Measurements from ENCODE around the gene SSBP2. TPM values are rescaled to one million over a fixed set of nuclear protein-coding genes. Genes with fewer than 3 reads are reported as not detected.

Gene SSBP2
- total and polyA plus RNA-seq, 2 donors (not counting 3 experiments of a cell fraction or from before 2014, with no cell fraction given), result 9.6 to 11.5 TPM

DNA sequence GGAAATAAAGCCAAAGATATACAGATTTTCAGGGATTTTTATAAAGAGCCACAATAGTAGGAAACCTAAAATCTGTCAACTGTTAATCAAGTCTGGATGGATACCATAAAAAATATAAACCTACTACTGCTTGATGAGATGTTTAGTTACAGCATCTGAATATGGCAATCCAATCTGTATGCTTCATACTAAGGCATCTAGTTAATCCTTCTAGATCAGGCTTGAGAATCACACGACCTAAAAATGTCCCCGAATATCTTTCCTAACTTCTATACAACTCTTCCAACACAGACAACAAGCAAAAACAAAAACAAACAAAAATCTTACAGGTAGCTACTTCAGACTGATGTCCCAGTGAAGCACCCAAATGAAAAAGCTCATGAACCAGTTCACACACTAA lies 29.8 kb downstream of the SSBP2 start:
- ChIA-PET CTCF (no interaction called here), POLR2A (no interaction called here)
- dilution Hi-C loops (cut with MboI; ENCODE audit: extremely low pct_ligation_motif_present, low sequenced_read_pairs) (no loop called here), intact Hi-C loops (cut with micrococcal nuclease) (no loop called here)
- Histone ChIP-seq H3K4me1 (ENCODE audit: control insufficient read depth, extremely low read depth, insufficient read depth, low read length) (peaks cover 10% of the 10 kb centered on the region), H3K36me3 (ENCODE audit: control insufficient read depth in 2 of 2, extremely low read depth in 1 of 2, insufficient read depth in 2 of 2, low read length in 2 of 2) (no peaks in the 10 kb centered on the region), H3K79me2 (ENCODE audit: control insufficient read depth, insufficient read depth, low read length) (no peaks in the 10 kb centered on the region), H3K4me3 (replicated peaks in 1 of 3; ENCODE audit: insufficient read depth in 1 of 3, low read depth in 1 of 3, low read length in 3 of 3) (no peak overlapping the region), H3K9ac (replicated peaks; ENCODE audit: extremely low read depth, insufficient read depth, low read length) (no peak overlapping the region), H2AFZ (ENCODE audit: low read depth, low read length) (no peak overlapping the region), H3K27ac (ENCODE audit: insufficient read depth, low read depth, low read length) (no peak overlapping the region), H3K4me2 (ENCODE audit: insufficient read depth, low read length) (no peak overlapping the region), H3K27me3 (ENCODE audit: control insufficient read depth in 2 of 2, insufficient read depth in 2 of 2, low read length in 2 of 2) (no peaks in the 10 kb centered on the region), H3K9me3 (replicated peaks; ENCODE audit: control insufficient read depth, insufficient read depth, low read length) (no peaks in the 10 kb centered on the region), H3K9me1 (replicated peaks; ENCODE audit: control insufficient read depth, extremely low read depth, insufficient read depth, low read length) (no peaks in the 10 kb centered on the region), H4K20me1 (replicated peaks; ENCODE audit: control insufficient read depth, extremely low read depth, insufficient read depth, low read length) (no peaks in the 10 kb centered on the region)
- DNase-seq (ENCODE audit: low read depth, low spot score) (no peak), FAIRE-seq (no peak)
- BruUV-seq (replicated peaks), result no TSS peak
- TF ChIP-seq EZH2 (IDR thresholded peaks at IDR 0.05; ENCODE audit: borderline replicate concordance, low read depth, low read length, severe bottlenecking) (no peak), FOS (IDR thresholded peaks at IDR 0.05; ENCODE audit: borderline replicate concordance, insufficient read depth, low read length) (no peak), GATA2 (IDR thresholded peaks at IDR 0.05; ENCODE audit: insufficient read depth, insufficient read length, low read depth, low read length) (no peak), MYC (IDR thresholded peaks at IDR 0.05; ENCODE audit: low read depth, low read length) (no peak)
- TF ChIP-seq, protein P1, sequence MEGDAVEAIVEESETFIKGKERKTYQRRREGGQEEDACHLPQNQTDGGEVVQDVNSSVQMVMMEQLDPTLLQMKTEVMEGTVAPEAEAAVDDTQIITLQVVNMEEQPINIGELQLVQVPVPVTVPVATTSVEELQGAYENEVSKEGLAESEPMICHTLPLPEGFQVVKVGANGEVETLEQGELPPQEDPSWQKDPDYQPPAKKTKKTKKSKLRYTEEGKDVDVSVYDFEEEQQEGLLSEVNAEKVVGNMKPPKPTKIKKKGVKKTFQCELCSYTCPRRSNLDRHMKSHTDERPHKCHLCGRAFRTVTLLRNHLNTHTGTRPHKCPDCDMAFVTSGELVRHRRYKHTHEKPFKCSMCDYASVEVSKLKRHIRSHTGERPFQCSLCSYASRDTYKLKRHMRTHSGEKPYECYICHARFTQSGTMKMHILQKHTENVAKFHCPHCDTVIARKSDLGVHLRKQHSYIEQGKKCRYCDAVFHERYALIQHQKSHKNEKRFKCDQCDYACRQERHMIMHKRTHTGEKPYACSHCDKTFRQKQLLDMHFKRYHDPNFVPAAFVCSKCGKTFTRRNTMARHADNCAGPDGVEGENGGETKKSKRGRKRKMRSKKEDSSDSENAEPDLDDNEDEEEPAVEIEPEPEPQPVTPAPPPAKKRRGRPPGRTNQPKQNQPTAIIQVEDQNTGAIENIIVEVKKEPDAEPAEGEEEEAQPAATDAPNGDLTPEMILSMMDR (IDR thresholded peaks at IDR 0.05; ENCODE audit: extremely low read depth in 1 of 2, insufficient read depth in 1 of 2, low read depth in 1 of 2, low read length in 2 of 2), result no peak

DNA sequence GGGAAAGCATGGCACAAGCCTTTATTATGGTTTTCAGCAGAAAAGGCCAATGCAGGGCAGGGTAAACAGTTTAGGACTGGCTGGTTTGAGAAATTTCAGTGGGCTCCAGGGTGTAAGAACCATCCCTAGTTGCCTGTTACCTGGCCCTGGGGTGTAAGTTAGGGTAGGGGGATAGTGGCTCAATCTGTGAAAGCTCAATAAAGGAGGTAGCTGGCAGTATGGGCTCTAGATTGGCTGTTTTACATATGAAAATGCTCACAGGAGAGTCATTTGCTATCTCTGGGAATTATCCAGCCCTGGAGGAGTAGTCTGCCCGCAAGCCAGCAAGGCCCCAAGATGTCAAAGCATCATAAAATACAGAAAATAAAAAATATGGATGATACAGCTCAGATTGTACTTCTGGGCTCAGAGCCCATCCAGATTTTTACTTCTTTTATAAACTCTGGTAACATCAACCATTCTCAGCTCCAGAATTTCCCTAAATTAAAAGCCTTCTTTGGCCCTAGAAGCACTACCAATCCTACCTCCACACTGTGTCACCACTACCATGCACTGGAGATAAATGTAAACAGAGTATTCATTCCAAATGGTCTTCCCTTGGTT lies 31.1 kb downstream of the SSBP2 start:
- no peaks in the 10 kb centered on the region for H4K20me1 ChIP-seq (replicated peaks; ENCODE audit: control insufficient read depth, extremely low read depth, insufficient read depth, low read length)
- H3K4me2 ChIP-seq (ENCODE audit: insufficient read depth, low read length), result no peak overlapping the region
- ChIA-PET CTCF (interaction anchor here (0.6 kb wide), 1 partner anchor 87 kb away, joined by 4 read pairs; no protein-coding TSS in a partner anchor), POLR2A (no interaction called here)
- FAIRE-seq (no peak), DNase-seq (ENCODE audit: low read depth, low spot score) (no peak)
- no peaks in the 10 kb centered on the region for H3K27me3 ChIP-seq (ENCODE audit: control insufficient read depth in 2 of 2, insufficient read depth in 2 of 2, low read length in 2 of 2)
- no peaks in the 10 kb centered on the region for H3K36me3 ChIP-seq (ENCODE audit: control insufficient read depth in 2 of 2, extremely low read depth in 1 of 2, insufficient read depth in 2 of 2, low read length in 2 of 2)
- intact Hi-C loops (cut with micrococcal nuclease) (no loop called here), dilution Hi-C loops (cut with MboI; ENCODE audit: extremely low pct_ligation_motif_present, low sequenced_read_pairs) (no loop called here)
- H3K79me2 ChIP-seq (ENCODE audit: control insufficient read depth, insufficient read depth, low read length), result no peaks in the 10 kb centered on the region
- TF ChIP-seq, protein P1 (IDR thresholded peaks at IDR 0.05; ENCODE audit: extremely low read depth in 1 of 2, insufficient read depth in 1 of 2, low read depth in 1 of 2, low read length in 2 of 2), result no peak
- TF ChIP-seq MYC (IDR thresholded peaks at IDR 0.05; ENCODE audit: low read depth, low read length), result no peak
- no peak for TF ChIP-seq FOS (IDR thresholded peaks at IDR 0.05; ENCODE audit: borderline replicate concordance, insufficient read depth, low read length)
- no peak for TF ChIP-seq POLR2AphosphoS5 (IDR thresholded peaks at IDR 0.05; ENCODE audit: insufficient read depth, low read depth, low read length)
- TF ChIP-seq GATA2 (IDR thresholded peaks at IDR 0.05; ENCODE audit: insufficient read depth, insufficient read length, low read depth, low read length), result no peak
- TF ChIP-seq, protein P2, sequence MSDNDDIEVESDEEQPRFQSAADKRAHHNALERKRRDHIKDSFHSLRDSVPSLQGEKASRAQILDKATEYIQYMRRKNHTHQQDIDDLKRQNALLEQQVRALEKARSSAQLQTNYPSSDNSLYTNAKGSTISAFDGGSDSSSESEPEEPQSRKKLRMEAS (IDR thresholded peaks at IDR 0.05; ENCODE audit: insufficient read depth, insufficient read length), result no peak
- no peak for TF ChIP-seq POLR2A (IDR thresholded peaks at IDR 0.05; ENCODE audit: low read depth, low read length)
- no peak for TF ChIP-seq JUN (IDR thresholded peaks at IDR 0.05; ENCODE audit: borderline replicate concordance, insufficient read depth, insufficient read length, low read depth)
- TF ChIP-seq EZH2 (IDR thresholded peaks at IDR 0.05; ENCODE audit: borderline replicate concordance, low read depth, low read length, severe bottlenecking), result no peak
- H3K4me1 ChIP-seq (ENCODE audit: control insufficient read depth, extremely low read depth, insufficient read depth, low read length), result peaks cover 10% of the 10 kb centered on the region
- H3K9me1 ChIP-seq (replicated peaks; ENCODE audit: control insufficient read depth, extremely low read depth, insufficient read depth, low read length), result no peaks in the 10 kb centered on the region
- no peak overlapping the region for H3K9ac ChIP-seq (replicated peaks; ENCODE audit: extremely low read depth, insufficient read depth, low read length)
- no peak overlapping the region for H3K4me3 ChIP-seq (replicated peaks in 1 of 3; ENCODE audit: insufficient read depth in 1 of 3, low read depth in 1 of 3, low read length in 3 of 3)
- no peak overlapping the region for H2AFZ ChIP-seq (ENCODE audit: low read depth, low read length)
- H3K27ac ChIP-seq (ENCODE audit: insufficient read depth, low read depth, low read length), result no peak overlapping the region
- BruUV-seq (replicated peaks), result no TSS peak
- no peaks in the 10 kb centered on the region for H3K9me3 ChIP-seq (replicated peaks; ENCODE audit: control insufficient read depth, insufficient read depth, low read length)
